ENCODE data around the gene CLEC17A.
"Not testable (repeated sequence)": the region's sequence is repeated elsewhere in the genome, so short reads cannot be mapped to it uniquely, and the experiment has no call there.

CLEC17A gene, protein sequence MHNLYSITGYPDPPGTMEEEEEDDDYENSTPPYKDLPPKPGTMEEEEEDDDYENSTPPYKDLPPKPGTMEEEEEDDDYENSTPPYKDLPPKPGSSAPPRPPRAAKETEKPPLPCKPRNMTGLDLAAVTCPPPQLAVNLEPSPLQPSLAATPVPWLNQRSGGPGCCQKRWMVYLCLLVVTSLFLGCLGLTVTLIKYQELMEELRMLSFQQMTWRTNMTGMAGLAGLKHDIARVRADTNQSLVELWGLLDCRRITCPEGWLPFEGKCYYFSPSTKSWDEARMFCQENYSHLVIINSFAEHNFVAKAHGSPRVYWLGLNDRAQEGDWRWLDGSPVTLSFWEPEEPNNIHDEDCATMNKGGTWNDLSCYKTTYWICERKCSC

DNA sequence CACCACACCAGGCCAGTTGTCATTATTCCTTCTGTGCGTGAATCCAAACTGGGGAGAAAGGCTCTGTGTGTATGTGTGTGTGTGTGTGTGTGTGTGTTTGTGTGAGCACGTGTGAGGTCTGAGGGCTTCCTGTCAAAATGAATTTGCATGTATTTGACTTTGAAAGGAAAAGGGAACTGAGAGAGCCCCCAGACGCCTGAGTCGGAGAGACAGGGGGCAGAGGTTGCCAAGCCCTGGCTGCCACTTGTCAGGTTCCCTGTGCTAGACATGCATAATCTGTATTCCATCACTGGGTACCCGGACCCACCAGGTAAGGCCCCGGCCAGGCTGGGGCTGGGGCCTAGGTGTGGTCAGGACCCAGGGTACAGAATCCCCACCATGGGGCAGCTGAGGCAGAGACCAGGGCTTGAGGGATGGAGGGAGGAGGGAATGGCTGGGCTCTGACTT lies at the start of gene CLEC17A:
Gene CLEC17A, plus strand, starts transcription at position 191 of the 447 bp plus-strand sequence. Its CDS starts 77 bp downstream, at position 268.
- DNase-seq (ENCODE audit: low spot score) = peak; percentile 83

DNA sequence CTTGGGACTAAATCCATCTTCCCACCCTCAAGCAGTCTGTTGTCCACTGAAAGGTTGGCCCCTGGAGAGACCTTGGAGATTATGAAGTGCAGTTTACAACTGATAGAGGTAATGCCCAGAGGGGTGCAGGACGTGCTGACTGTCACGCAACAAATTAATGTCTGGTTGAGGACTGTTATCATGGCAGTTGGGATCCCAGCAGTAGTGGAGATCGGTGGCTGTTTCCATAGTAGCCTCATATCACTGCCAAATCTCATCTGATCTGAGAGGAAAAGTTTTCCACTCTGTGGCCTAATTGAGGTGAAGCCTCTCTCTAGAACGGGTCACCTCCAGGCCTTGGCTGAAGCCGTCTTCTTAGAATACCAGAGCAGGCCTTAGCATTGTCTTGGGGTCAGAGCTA lies 49.4 kb upstream of the CLEC17A start:
- no peak for DNase-seq (ENCODE audit: low spot score)

DNA sequence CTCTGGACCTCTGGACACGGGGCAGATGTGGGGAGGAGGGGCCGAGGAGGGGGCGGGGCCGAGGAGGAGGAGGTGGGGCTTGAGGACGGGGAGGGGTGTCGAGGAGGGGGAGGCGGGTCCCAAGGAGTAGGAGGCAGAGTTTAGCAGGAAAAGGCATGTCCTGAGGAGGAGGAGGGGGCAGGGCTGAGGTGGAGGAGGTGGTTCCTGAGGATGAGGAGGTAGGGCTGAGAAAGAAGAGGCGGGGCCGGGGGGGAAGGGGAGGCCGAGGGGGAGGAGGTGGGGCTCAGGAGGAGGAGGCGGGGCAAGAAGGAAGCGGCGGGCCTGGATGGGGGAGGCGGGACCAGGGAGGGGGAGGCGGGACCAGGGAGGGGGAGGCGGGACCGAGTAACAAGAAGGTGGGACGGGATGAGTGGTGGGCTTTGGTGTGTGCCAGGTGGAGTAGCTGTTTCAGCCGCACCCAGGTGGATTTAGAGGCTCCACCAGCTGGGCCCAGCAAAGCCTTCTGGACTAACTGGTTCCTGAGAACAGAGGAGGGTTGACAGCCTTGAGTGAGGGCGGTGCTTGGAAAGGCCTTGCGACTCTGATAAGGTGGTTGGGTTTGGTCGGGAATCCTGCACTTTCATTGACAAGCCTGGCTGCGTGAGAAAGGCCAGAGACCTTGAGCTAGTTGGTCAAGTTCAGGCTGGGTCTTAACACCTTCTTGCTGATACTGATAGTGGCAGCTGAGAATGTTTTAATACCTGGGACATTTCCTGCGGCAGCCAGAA lies 45.8 kb upstream of the CLEC17A start:
- peak; percentile 62 for DNase-seq (ENCODE audit: low spot score)

DNA sequence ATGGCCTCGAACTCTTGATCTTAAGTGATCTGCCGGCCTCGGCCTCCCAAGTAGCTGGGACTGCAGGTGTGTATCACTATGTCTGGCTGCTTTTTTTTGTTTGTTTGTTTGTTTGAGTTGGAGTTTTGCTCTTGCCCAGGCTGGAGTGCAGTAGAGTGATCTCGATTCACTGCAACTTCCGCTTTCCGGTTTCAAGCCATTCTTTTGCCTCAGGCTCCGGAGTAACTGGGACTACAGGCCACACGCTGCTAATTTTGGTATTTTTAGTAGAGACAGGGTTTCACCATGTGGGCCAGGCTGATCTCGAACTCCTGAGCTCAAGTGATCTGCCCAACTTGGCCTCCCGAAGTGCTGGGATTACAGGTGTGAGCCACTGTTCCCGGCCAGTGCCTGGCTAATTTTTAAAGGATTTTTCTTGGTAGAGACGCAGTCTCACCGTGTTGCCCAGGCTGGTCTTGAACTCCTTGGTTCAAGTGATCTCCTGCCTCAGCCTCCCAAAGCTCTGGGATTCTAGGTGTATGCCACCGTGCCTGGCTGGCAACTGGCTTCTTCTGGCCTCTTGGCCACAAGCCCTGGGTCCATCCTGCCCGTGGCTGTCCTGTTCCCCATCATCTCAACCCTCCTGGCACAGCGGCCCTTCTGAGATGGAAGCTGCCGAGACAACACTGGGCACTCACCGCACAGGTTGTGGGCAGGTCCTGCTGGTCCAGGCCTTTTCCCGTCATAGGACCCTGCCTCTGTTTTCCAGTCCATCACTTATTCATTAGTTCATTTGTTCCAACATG lies 42.0 kb upstream of the CLEC17A start:
- DNase-seq (ENCODE audit: low spot score) = no peak

DNA sequence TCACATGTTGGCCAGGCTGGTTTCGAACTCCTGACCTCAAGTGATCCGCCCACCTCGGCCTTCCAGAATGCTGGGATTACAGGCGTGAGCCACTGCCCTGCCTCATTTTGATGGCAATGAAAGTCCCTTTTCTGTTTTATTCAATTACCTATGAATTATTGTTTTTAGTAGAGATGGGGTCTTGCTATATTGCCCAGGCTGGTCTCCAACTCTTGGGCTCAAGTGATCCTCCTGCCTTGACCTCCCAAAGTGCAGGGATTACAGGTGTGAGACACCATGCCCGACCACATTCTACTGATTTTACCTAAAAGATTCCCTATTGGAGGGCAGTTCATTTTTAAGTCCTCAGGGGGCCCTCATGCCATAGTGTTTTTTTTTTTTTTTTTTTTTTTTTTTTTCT lies 40.9 kb upstream of the CLEC17A start:
- DNase-seq (ENCODE audit: low spot score) = not testable (repeated sequence)

DNA sequence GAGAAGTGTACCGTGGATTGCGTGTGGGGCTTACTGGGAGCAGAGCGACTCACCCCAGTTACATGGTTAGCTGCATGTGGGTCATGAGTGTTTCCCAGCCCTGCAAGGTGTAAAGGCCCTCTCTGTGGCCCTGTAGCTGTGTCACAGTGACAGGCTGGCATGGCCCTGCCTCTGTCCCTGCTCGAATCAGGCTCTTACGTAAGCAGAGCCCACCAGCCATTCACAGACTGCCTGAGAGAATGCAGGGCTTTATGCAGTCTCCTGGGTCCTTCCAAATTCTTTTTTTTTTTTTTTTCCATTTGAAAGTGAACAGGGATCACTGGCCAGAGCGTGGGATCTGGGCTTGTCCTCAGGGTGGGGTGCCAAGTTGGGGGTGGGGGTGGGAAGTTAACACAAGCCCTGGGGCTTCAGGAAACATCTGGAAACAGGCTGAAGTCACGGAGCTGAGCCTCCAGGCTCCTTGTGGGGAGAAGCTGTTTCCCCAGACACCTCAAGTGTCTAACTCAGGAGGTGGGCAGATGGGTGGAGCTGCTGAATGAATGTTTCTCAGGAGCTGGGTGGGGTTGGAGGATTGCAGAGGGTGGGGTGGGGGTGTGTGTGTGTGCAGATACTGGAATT lies 40.1 kb upstream of the CLEC17A start:
- DNase-seq (ENCODE audit: low spot score) = no peak

DNA sequence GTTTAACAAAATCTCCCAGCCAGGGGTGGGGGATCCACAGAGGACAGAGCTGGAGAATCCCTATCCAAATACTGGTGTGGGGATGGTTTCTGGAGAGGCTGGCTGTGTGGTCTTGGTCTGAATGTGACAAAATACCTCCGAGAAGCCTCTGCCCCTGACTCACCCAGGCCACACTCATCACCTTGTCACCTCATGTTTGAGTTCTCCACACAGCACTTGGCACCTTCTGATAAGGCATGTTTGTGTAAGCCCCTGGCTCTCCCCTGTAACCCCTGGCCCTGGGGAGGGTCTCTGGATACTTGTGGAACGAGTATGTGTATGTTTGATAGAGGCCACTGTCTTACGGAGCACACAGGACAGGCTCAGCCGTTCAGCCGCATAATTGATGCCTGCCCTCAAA lies 38.8 kb upstream of the CLEC17A start:
- DNase-seq (ENCODE audit: low spot score) = no peak

DNA sequence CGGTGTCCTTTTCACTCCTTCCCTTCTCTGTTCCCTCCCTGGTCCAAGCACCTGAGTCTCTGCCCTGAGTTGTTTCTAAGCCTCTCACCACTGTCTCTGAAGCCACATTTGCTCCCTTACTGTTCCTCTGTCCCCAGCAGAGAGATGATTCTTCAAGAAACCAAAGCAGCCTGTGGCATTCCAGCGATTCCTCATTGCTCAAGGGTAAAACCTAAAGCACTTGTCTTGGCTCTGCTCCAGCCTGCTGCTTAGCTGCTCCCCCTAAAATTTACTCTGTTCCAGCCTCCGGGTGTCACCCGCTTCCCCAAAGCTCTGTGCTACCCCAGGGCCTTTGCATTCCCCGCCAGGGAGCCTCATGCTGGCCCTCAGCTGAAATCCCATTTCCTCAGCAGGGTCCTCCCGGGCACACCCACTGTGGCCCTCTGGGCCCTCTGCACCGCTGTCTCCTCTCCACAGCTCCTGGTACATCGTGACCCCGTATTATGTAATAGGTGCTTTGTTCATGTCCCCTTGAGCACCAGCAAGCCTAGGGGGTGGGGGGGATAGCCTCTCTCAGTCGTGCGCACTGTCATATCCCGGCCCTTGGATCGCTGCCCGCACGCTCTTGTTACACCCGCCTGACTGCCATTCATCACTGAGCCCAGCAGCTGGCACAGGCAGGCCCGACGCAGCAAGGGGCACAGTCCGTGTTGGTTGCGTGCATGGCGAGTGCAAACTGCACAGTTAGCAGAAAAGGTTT lies 37.7 kb upstream of the CLEC17A start:
- no peak for DNase-seq (ENCODE audit: low spot score)

DNA sequence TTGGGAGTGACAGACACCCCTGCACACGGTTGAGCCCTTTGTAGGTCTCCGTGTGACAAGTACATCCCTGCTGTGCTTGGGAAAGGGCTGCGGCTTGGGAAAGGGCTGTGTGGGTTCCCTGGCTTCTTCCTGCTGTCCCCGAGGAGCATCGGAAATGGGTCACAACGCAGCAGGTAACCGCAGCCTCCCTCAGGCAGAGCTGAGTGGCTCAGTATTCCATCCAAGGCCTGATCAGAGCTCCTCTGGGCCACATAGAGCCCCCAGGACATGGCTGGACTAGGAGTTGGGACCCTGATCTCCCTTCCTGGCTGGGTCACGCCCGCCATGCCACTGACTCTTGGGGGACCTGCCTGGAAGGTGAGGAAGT lies 37.2 kb upstream of the CLEC17A start:
- no peak for DNase-seq (ENCODE audit: low spot score)

DNA sequence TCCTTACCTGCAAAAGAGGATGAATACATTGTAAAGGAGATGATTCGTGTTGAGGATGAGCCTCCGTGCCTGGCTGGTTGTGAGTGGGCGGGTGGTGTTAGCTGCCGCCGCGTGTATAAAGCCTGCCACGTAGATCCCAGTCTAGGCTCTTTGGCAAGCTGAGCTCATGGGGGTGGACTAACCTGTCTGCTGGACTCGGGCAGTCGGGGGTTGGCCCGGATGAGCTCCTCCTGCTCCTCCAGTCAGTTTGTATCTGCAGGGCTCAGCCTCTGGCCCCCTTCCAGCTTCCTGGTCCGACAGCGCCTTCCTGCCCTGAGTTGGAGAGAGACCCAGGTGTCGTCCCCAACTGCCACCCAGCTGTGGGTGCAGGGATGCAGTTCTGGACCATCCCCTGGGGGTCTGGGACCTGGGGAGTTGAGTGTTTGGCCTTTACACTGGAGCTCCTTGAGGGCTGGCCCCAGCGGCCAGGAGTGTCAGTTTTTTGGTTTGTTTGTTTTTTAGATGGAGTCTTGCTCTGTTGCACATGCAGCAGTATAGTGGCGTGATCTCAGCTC lies 32.6 kb upstream of the CLEC17A start:
- no peak for DNase-seq (ENCODE audit: low spot score)

DNA sequence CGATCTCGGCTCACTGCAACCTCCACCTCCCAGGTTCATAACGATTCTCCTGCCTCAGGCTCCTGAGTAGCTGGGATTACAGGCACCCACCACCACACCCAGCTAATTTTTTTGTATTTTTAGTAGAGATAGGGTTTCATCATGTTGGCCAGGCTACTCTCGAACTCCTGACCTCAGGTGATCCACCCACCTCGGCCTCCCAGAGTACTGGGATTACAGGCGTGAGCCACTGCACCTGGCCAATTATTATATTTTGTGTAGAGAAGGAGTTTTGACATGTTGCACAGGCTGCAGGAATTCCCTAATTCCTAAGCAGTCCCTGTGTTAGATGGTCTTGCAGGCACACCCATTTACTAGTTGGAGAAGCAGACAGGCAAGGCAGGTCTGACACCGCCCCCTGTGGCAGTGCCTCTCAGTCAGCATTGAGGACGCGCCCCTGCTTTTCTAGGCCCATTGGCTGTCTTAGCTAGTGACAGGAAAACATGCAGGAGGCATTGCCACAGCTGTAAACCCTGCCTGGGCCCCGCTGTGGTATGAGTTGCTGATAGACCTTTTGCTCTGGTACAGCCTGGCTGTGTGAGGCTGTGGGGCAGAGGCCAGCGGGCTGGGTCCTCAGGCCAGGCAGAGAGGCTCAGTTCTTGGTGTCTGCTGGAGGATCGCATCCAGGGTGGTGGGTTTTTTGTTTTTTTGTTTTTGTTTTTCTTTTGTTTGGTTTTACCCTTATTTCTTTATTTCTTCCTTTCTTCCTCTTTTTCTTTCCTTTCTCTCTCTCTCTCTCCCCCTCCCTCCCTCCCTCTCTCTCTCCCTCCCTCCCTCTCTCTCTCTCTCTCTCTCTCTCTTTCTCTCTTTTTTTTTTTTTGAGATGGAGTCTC lies 31.5 kb upstream of the CLEC17A start:
- peak; percentile 62 for DNase-seq (ENCODE audit: low spot score)

DNA sequence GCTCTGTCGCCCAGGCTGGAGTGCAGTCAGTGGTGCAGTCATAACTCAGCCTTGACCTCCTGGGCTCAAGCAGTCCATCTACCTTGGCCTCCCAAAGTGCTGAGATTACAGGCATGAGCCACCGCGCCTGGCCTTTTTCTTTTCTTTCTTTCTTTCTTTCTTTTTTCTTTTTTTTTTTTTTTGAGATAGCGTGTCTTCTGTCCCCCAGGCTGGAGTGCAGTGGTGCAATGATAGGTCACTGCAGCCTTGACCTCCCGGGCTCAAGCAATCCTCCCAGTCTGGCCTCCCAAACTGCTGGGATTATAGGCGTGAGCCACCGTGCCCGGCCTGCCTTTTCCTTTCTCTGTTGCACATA lies 30.9 kb upstream of the CLEC17A start:
- not testable (repeated sequence) for DNase-seq (ENCODE audit: low spot score)

DNA sequence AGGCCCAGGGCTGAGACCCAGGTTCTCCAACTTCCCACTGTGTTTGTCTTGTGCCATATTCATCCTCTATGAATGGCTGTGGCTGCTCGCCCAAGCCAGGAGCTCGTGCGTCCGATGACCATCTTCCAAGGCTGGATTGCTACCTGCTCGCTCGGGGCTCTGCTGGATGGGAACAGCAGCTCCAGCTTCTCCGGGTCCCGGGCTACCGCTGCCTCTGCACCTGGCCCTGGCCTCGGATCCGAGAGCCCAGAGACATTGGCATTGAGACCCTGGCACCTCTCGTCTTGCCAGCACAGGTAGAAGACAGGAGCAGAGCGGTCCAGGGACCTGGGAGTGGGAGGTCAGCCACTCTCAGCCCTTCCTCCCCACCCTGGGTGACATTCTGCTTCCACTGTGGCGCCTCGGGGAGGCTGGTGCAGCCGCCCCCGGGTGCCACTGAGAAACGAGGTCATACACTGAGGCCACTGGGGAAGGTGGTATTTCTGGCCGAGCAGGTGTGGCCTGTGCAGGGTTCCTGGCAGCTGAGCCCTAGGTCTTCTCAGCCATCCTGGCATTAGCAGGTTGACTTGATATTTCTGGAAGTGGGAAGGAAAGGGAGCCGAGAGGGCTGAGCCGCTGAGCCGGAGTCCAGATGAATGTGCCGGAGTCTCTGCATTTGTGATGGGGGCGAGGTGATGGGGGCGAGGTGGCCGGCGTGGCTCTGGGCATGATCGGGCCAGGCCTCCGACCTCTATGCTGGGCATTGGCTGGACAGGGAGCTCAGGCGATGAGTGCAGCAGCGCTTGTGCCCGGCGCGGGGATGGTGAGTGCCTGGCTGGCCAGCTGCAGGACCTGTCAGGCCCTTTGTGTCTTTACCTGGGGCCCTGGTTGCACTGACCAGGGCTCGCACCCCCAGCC lies 29.6 kb upstream of the CLEC17A start:
- no peak for DNase-seq (ENCODE audit: low spot score)

DNA sequence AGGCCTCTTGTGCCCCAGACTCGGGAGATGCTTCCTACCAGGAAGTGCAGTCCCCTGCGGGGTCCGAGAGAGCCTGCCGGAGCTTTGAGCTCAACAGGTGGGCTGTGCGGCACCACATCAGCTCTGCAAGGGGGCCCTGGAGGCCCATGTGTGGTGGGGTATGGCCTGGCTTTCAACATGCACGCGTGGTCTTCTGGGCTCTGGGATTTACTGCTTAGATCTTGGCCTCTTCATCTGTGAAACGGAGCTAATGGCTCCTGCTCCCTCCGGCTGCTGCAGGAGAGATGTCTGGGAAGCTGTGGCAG lies 29.0 kb upstream of the CLEC17A start:
- no peak for DNase-seq (ENCODE audit: low spot score)

DNA sequence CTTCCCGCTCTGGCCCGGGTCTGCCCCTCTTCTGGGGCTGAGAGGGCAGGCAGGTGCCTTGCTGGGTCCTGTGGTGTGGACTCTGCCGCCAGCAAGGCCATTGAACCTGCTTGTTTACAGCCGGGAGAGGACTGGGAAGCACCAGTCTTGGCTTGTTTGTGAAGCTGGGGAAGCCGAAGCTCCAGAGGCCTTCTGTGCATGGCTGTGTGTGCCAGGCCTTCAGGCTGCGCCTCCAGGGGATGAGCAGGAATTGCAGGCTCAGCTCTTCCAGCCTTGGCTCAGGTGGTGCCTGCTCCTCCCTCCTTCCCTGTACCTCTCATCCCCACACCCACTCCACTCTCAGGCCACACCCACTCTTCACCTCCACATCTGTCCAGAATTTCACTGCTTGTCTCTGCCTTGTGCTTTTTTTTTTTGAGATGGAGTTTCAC lies 28.5 kb upstream of the CLEC17A start:
- no peak for DNase-seq (ENCODE audit: low spot score)

DNA sequence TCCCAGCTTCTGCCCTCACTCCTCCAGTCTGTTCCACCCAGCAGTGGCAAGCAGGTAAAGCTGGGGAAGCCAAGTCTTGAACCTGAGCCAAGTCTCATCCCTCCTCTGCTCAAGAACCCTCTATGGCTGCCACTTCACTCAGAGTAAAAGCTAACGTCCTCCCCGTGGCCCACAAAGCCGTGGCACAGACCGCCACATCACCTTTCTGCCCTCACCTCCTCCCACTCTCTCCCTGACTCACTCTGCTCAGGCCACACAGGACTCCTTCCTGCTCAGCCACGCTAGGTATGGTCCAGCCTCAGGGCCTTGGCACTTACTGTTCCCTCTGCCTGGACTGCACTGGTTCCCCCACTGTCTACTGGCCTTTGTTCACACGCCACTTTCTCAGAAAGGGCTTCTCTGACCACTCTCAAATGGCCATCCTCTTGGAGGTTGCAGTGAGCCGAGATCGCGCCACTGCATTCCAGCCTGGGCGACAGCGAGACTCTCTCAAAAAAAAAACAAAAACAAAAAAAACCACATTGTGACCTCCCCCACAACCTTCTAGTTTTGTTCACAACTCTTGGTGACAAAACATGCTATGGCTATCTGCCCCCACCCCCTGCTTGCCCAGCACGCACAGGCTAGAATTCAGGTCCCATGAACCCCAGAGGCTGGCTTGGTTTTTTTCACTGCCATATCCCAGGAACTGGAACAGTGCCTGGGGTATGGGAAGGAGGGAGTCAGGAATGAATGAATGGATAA lies 26.8 kb upstream of the CLEC17A start:
- no peak for DNase-seq (ENCODE audit: low spot score)

DNA sequence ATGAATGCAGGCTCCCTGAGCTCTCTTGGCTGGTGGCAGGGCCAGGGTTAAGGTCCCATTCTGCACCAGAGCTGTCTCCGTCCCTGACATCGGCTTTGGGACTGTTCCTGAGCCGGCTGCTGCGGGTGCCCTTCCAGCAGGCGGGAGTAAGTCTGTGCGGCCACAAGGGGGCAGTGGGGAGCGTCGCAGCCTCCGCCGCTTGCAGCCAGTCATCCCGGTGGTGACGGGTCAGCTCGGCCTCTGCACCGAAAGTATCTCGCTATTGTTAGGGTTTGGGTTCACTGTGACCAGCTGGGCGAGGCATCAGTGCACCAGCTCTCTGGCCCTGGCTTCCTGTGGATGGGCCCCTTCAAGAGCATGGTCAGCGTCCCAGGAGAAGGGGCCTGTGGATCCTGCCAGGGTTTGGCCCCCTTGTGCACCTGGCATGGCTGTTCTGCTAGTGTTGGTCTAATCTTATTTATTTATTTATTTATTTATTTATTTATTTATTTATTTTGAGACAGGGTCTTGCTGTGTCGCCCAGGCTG lies 26.2 kb upstream of the CLEC17A start:
- peak; percentile 81 for DNase-seq (ENCODE audit: low spot score)

DNA sequence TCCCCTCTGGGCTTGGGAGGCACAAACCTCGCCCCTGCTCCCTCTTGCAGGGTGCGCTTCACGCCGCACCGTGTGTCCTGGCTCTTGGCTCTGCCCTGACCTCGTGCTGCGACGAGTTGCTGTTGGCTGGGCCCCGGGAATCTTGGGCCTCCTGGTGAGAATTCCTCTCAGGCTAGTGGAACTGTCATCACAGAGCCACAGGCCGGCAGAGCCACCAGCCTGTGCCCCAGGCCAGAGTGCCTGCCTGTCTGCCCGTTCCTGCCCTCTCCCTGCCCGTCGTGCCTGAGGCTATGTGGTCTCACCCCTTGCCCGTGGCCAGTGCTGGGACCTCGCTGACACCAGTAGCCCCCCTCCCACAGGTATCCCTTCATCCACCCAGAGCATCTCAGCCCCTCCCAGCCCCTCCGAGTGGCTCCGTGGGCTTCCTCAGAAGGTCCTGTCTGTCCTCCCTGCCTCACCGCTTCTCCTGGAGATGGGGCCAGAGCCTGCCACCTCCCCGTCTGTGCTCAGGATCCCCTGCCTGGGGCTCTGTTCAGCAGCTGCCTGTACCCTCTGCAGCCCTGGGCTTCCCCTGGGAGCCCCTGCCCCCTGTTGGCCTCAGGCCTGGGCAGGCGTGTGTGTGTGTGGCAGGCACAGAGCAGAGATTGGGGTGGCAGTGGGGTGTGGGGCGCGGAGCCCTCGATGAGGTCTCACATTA lies 24.4 kb upstream of the CLEC17A start:
- DNase-seq (ENCODE audit: low spot score) = no peak

Measured in germinal center (tissue), 1 donor.